Measurements from ENCODE around the gene NKX6-2. TPM values are rescaled to one million over a fixed set of nuclear protein-coding genes. Genes with fewer than 3 reads are reported as not detected.

The NKX6-2 gene
- total and polyA plus RNA-seq, 2 of the 8 experiments (the other 6 are each of a cell fraction or from before 2014, with no cell fraction given): 0.06 TPM; not detected in 1

DNA sequence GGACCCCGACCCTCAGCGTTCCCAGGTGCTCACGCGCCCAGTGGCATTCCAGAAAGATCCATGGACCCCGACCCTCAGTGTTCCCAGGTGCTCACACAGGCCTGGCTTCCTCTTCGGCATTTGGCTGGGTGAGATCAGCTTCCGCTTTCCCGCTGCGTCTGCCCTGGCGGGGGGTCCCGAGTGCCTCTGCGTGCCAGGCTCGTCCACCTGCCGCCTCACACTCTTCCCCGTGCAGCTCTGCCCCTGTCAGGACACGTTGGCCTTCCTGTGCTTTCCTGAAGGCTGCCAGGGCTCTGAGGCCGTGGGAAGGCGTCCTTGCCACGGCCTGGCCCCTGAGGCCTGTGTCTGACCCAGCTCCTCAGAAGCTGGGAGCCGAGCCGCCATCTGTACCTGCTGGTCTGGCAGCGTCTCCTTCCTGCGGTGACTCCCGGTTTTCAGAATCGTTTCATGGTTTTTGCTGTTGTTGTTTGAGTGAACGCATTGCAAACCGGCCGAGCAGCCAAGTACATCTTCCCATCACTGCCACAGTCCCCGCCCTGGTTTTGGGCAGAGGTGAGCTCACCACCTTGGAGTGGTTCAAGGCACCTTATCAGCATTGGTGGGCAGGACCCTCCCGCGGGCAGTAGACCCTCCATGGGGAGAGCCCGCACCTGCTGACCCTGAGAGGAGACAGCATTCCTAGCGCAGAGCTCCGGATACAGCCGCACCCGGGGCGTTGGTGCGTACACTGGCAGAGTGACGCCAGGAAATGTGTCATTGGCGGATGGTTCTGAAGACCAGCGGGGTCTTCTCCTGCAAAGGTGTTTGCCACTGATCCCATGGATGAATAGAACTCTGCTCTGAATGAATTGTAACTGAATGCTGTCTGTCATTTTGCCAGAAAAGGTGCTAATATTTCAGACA lies 17.4 kb downstream of the NKX6-2 start:
- no peak overlapping the region for H4K8ac ChIP-seq (ENCODE audit: extremely low read depth, insufficient read depth, low read length)
- no peaks in the 10 kb centered on the region for H3K79me1 ChIP-seq (ENCODE audit: low read depth, low read length)
- no peak overlapping the region for H3K27ac ChIP-seq (ENCODE audit: low read depth, low read length)
- no peak overlapping the region for H4K91ac ChIP-seq (replicated peaks; ENCODE audit: insufficient read length, low read length)
- H2AFZ ChIP-seq (ENCODE audit: low read length): no peak overlapping the region
- peaks cover 0 to 6% of the 10 kb centered on the region in 2 experiments for H4K20me1 ChIP-seq (replicated peaks in 1 of 2; ENCODE audit: control insufficient read depth in 1 of 2, insufficient read depth in 2 of 2, low read length in 2 of 2)
- H3K9me3 ChIP-seq (ENCODE audit: insufficient read depth in 2 of 2, low read depth in 1 of 2, low read length in 1 of 2): peaks cover 0 to 3% of the 10 kb centered on the region in 2 experiments; a peak in 1 of 4 replicates
- CTCF ChIA-PET (ENCODE audit: partially characterized antibody): interaction anchor here (0.7 to 1.9 kb wide), 4 partner anchors 12 to 114 kb away, joined by 3 to 6 read pairs (median 4); no protein-coding TSS in a partner anchor
- no peak overlapping the region for H2BK15ac ChIP-seq (ENCODE audit: low read length)
- H3K27me3 ChIP-seq (replicated peaks in 1 of 4; ENCODE audit: control insufficient read depth in 3 of 4, extremely low read depth in 1 of 4, insufficient read depth in 3 of 4, low read length in 3 of 4): no peaks in the 10 kb centered on the region
- no peaks in the 10 kb centered on the region for H3K23me2 ChIP-seq (ENCODE audit: low read depth, low read length)
- H2BK20ac ChIP-seq (ENCODE audit: low read length): no peak overlapping the region
- no peak overlapping the region for H3K14ac ChIP-seq (ENCODE audit: insufficient read length)
- FAIRE-seq: no peak
- no peaks in the 10 kb centered on the region; a peak in 1 of 7 replicates for H3K4me1 ChIP-seq (replicated peaks in 1 of 4; ENCODE audit: control insufficient read depth in 3 of 4, insufficient read depth in 4 of 4, low read length in 3 of 4)
- no peak overlapping the region for H3K4me3 ChIP-seq (ENCODE audit: extremely low read depth in 1 of 4, insufficient read depth in 2 of 4, low read depth in 3 of 4, low read length in 4 of 4)
- H4K5ac ChIP-seq (ENCODE audit: insufficient read length, low read depth, low read length): no peak overlapping the region
- no peak overlapping the region for H2AK5ac ChIP-seq (ENCODE audit: low read depth, low read length)
- H2BK120ac ChIP-seq (replicated peaks; ENCODE audit: low read depth, low read length): no peak overlapping the region
- POLR2A ChIA-PET (ENCODE audit: partially characterized antibody): interaction anchor here (0.6 kb wide), 1 partner anchor 370 kb away, joined by 3 read pairs; no protein-coding TSS in a partner anchor
- H3K23ac ChIP-seq (ENCODE audit: insufficient read length): no peak overlapping the region
- 92% methylated on average over 35 of the region's 41 CpGs; no CpG with 5 or more reads in 1 of the 2 experiments for WGBS, 2 experiments (ENCODE audit: extremely low coverage in 1 of 2, insufficient coverage in 1 of 2, insufficient read length in 1 of 2, insufficient replicate concordance in 2 of 2, low coverage in 1 of 2, low lambda C conversion rate in 2 of 2, missing lambda C conversion rate in 1 of 2)
- no peaks in the 10 kb centered on the region for H3K36me3 ChIP-seq (ENCODE audit: control insufficient read depth in 2 of 4, insufficient read depth in 4 of 4, low read length in 3 of 4)
- no peak overlapping the region for H3K18ac ChIP-seq (ENCODE audit: extremely low read depth, low read length)
- H3K4me2 ChIP-seq (ENCODE audit: insufficient read depth in 1 of 2, low read depth in 2 of 2, low read length in 2 of 2): no peak overlapping the region
- no peak overlapping the region for H3K4ac ChIP-seq (replicated peaks; ENCODE audit: insufficient read length, low read depth, low read length)
- no peak overlapping the region for H2BK5ac ChIP-seq (ENCODE audit: low read depth, low read length)
- no peak overlapping the region for H3K56ac ChIP-seq (replicated peaks; ENCODE audit: insufficient read length, low read depth, low read length)
- no peak overlapping the region for H2BK12ac ChIP-seq (ENCODE audit: low read depth, low read length)
- DNase-seq (ENCODE audit: low read depth in 1 of 2, low spot score in 2 of 2): no peak
- H3K9ac ChIP-seq (replicated peaks in 1 of 4; ENCODE audit: extremely low read depth in 1 of 4, low read depth in 3 of 4, low read length in 3 of 4): no peak overlapping the region
- H3K79me2 ChIP-seq (ENCODE audit: control insufficient read depth in 1 of 2, insufficient read depth in 2 of 2, low read length in 2 of 2): no peaks in the 10 kb centered on the region
- TF ChIP-seq SIX5 (IDR thresholded peaks at IDR 0.05; ENCODE audit: low read depth, low read length) (no peak), MAFK (IDR thresholded peaks at IDR 0.05; ENCODE audit: low read depth, low read length) (no peak), EGR1 (IDR thresholded peaks at IDR 0.05; ENCODE audit: borderline replicate concordance, low read depth, low read length) (no peak), BRCA1 (IDR thresholded peaks at IDR 0.05; ENCODE audit: low read depth, low read length) (no peak), ATF2 (IDR thresholded peaks at IDR 0.05; ENCODE audit: low read length) (no peak), CTBP2 (IDR thresholded peaks at IDR 0.05; ENCODE audit: borderline replicate concordance, insufficient read depth, insufficient read length, low read length) (no peak), RAD21 (IDR thresholded peaks at IDR 0.05 in 1 of 2, conservative IDR thresholded peaks at IDR 0.05 in 1 of 2; ENCODE audit: low read depth in 2 of 2, low read length in 2 of 2) (no peak), JUN (IDR thresholded peaks at IDR 0.05; ENCODE audit: low read depth, low read length) (no peak), POLR2AphosphoS5 (IDR thresholded peaks at IDR 0.05; ENCODE audit: low read depth, low read length) (no peak)

All from H1 (cell line).